ENCODE data around the gene NKX1-1.

- no peak for TF ChIP-seq CTCF (IDR thresholded peaks at IDR 0.05)
- TF ChIP-seq POLR2A (IDR thresholded peaks at IDR 0.05): no peak
Measured at GRCh38 chr4:1399508-1400190, 6.6 kb downstream of the NKX1-1 start.

All from esophagus squamous epithelium (tissue), 4 donors.